Breast epithelium (tissue), 3 donors: ENCODE results near the gene PLA2G4D.

Experiments
- POLR2A ChIP-seq: fragments of 450-650 bp; IDR thresholded peaks from one replicate; pipeline ENCODE4 v1.6.1; 2016; ENCODE audit warnings: antibody characterized with exemption, mild to moderate bottlenecking, moderate library complexity
- TF ChIP-seq, protein P1 (sequence below), 3 donors: fragments of 450-650 bp; IDR thresholded peaks; one replicate each; pipeline ENCODE4 v1.5.1; 2016 to 2017; ENCODE audit warnings: antibody characterized with exemption in 3 of 3, mild to moderate bottlenecking in 3 of 3, moderate library complexity in 3 of 3

DNA sequence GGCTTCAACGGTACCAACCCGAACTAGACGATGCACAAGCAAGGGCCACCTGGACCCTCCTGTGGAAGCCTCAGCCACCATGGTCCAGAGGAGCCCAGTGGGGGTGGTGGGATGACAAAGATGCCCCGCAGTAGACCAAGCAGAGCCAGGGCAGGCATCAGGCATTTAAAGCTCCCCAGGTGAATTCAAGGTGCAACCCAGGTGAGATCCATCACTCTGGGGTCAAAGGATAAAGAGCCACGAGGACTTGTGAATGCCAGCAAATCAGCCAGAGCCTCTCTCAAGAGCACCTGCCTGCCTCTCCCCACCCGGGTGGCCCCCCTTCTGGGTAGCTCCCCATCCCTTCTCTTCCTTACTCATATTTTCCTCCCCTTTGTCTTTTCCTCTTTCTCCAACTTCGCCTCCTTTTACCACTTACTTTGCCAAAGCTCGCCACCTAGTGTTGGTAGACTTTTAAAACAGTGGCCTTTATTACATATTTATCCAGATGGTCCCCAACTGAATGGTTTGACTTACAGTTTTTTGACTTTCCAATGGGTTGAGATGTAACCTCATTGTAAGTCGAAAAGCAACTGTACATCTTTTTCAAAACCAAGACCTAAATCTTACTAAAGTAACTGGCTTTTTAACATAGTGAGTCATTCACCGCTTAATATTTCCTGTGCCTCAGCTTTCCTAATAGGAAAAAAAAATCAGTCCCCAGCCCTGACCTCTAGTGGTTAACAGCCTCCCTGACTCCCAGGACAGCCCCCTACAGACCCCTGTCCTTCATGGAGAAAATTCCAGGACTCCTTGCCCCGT lies 43.3 kb upstream of the PLA2G4D start:
- TF ChIP-seq, protein P1, sequence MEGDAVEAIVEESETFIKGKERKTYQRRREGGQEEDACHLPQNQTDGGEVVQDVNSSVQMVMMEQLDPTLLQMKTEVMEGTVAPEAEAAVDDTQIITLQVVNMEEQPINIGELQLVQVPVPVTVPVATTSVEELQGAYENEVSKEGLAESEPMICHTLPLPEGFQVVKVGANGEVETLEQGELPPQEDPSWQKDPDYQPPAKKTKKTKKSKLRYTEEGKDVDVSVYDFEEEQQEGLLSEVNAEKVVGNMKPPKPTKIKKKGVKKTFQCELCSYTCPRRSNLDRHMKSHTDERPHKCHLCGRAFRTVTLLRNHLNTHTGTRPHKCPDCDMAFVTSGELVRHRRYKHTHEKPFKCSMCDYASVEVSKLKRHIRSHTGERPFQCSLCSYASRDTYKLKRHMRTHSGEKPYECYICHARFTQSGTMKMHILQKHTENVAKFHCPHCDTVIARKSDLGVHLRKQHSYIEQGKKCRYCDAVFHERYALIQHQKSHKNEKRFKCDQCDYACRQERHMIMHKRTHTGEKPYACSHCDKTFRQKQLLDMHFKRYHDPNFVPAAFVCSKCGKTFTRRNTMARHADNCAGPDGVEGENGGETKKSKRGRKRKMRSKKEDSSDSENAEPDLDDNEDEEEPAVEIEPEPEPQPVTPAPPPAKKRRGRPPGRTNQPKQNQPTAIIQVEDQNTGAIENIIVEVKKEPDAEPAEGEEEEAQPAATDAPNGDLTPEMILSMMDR (IDR thresholded peaks at IDR 0.05), result peak in 2 of 3 donors; percentile 49 to 54
- no peak for TF ChIP-seq POLR2A
